Type B pancreatic cell (in vitro differentiated cells): Measurements from ENCODE around the gene OR1F1. TPM values are rescaled to one million over a fixed set of nuclear protein-coding genes. Genes with fewer than 3 reads are reported as not detected.
A peak's percentile ranks its signal among the peaks of the same experiment; 100 is the strongest.
"Not testable (repeated sequence)": the region's sequence is repeated elsewhere in the genome, so short reads cannot be mapped to it uniquely, and the experiment has no call there.

Experiments
- DNase-seq: peaks from one replicate; pipeline ENCODE4 v3.0.0; 2021; ENCODE audit warnings: mixed read lengths; ENCODE audit not compliant: unreplicated experiment; ENCODE audit errors: extremely low spot score
- H3K27ac Mint-ChIP-seq: 2 replicates; pipeline ENCODE4 v1.8.0; 2021; ENCODE audit warnings: mild to moderate bottlenecking, mixed read lengths
- H3K27me3 Mint-ChIP-seq: 2 replicates; pipeline ENCODE4 v1.8.0; 2021; ENCODE audit warnings: mixed read lengths
- H3K36me3 Mint-ChIP-seq: 2 replicates; pipeline ENCODE4 v1.8.0; 2021; ENCODE audit warnings: mixed read lengths
- H3K4me1 Mint-ChIP-seq: one replicate; pipeline ENCODE4 v1.8.0; 2021; ENCODE audit warnings: mixed read lengths; ENCODE audit not compliant: unreplicated experiment
- H3K4me3 Mint-ChIP-seq: 2 replicates; pipeline ENCODE4 v1.8.0; 2021; ENCODE audit warnings: mild to moderate bottlenecking, mixed read lengths
- H3K9me3 Mint-ChIP-seq: 2 replicates; pipeline ENCODE4 v1.8.0; 2021; ENCODE audit warnings: mixed read lengths
- long read RNA-seq: library from polyadenylated mRNA; unstranded; transcript quantifications from one replicate; pipeline ENCODE4 v2.0.0, GENCODE V29; 2020
- total RNA-seq: library from RNA; stranded (reverse); gene quantifications from 2 replicates; pipeline ENCODE4 v1.2.1, GENCODE V29; 2021; ENCODE audit warnings: low replicate concordance
- TF ChIP-seq, protein P1 (sequence below): fragments of 200-600 bp; sonication (generic); conservative IDR thresholded peaks from 2 replicates; pipeline ENCODE4 v1.5.0; 2021; ENCODE audit warnings: antibody characterized with exemption, mild to moderate bottlenecking

OR1F1 gene
- total RNA-seq = 0.34 TPM in 1 of 2 replicates, not detected in the other
- long read RNA-seq = 0 reads

DNA sequence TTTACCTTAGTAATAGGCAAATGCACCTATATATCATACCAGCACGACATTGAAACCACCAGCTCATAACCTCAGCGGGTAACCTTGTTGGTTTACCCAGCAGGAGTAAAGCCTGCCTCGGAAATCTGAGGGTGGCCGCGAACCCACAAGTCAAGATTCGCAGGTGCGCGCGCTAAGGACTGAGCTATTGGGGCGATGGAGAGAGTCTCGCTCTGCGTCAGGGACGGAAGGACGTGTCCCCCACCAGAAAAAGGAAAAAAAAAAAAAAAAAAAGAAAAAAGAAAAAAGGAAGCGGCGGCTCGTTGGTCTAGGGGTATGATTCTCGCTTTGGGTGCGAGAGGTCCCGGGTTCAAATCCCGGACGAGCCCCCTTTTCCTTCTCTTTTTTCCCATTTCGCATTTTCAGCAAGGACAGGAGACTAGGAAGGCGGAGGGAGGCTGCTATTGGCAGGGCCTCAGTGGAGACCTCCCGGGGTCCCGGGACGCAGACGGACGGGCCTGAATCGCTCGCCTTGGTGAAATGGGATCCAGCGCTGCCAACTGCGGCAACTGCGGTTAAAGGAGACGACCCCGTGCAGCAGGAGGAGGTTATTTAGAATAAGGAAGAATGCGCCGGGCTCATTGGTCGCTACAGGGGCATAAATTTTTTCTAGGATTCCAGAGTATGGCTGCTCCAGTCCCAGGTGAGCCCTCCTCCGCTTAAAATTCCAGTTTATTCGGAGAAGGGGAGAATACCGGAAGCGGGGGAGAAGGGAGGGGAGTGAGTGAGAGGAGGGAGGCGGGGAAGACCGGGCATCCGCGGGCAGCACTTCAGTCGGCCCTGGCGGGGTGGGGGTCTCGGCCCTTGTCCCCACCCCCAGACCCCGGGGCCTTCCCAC lies at the start of gene OR1F1:
Gene OR1F1, plus strand, starts transcription at position 407 of the 877 bp plus-strand sequence.
- H3K27ac Mint-ChIP-seq = peak within 1 kb of the TSS; percentile 79
- DNase-seq = no peak
- no peaks in the 10 kb centered on the region for H3K36me3 Mint-ChIP-seq
- H3K4me3 Mint-ChIP-seq = peak within 1 kb of the TSS; percentile 94
- H3K4me1 Mint-ChIP-seq = peaks cover 27% of the 10 kb centered on the region
- H3K9me3 Mint-ChIP-seq = no peaks in the 10 kb centered on the region
- TF ChIP-seq, protein P1, sequence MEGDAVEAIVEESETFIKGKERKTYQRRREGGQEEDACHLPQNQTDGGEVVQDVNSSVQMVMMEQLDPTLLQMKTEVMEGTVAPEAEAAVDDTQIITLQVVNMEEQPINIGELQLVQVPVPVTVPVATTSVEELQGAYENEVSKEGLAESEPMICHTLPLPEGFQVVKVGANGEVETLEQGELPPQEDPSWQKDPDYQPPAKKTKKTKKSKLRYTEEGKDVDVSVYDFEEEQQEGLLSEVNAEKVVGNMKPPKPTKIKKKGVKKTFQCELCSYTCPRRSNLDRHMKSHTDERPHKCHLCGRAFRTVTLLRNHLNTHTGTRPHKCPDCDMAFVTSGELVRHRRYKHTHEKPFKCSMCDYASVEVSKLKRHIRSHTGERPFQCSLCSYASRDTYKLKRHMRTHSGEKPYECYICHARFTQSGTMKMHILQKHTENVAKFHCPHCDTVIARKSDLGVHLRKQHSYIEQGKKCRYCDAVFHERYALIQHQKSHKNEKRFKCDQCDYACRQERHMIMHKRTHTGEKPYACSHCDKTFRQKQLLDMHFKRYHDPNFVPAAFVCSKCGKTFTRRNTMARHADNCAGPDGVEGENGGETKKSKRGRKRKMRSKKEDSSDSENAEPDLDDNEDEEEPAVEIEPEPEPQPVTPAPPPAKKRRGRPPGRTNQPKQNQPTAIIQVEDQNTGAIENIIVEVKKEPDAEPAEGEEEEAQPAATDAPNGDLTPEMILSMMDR = no peak
- peaks cover 91% of the 10 kb centered on the region for H3K27me3 Mint-ChIP-seq

GRCh38 chr16:3138342-3138741 lies 49.7 kb upstream of the OR1F1 start:
- Mint-ChIP-seq H3K27me3 (no peaks in the 10 kb centered on the region), H3K27ac (no peak overlapping the region), H3K9me3 (no peaks in the 10 kb centered on the region), H3K4me1 (peaks cover 9% of the 10 kb centered on the region), H3K36me3 (peaks cover 6% of the 10 kb centered on the region), H3K4me3 (no peak overlapping the region)
- TF ChIP-seq, protein P1 = no peak
- no peak for DNase-seq

DNA sequence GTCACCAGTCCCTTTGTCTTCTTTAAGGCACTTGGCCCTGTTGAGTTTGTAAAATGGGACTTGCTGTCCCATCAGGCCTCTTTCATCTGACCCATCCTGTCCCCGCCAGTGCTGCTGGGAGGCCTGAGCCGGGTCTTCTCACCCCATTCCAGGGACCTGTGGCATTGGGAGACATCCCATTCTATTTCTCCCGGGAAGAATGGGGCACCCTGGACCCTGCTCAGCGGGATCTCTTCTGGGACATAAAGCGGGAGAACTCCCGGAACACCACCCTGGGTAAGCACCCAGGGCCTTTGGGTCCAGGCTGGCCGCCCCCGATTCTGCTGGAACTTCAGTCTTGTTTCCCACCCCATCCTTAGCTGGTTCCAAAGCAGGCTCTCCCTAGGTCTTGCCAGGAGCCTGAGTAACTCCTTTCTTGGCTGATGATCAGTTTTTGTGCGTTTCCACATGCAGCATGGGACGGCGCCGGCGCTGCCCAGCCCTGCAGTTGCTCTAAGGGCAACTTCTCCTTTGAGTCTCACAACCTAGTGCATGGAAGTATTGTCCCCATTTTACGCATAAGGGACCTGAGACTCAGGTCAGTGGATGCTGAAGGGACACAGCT lies 49.1 kb upstream of the OR1F1 start:
- Mint-ChIP-seq H3K27me3 (no peaks in the 10 kb centered on the region), H3K9me3 (no peaks in the 10 kb centered on the region), H3K4me1 (peaks cover 6% of the 10 kb centered on the region), H3K36me3 (peaks cover 6% of the 10 kb centered on the region), H3K4me3 (peak overlapping the region; percentile 53), H3K27ac (peak overlapping the region; percentile 50)
- DNase-seq = no peak
- TF ChIP-seq, protein P1 = no peak

GRCh38 chr16:3139561-3139960 lies 48.4 kb upstream of the OR1F1 start:
- H3K27ac Mint-ChIP-seq = peak overlapping the region; percentile 50
- not testable (repeated sequence) for H3K4me3 Mint-ChIP-seq, DNase-seq, H3K4me1 Mint-ChIP-seq, H3K36me3 Mint-ChIP-seq, H3K9me3 Mint-ChIP-seq, H3K27me3 Mint-ChIP-seq

DNA sequence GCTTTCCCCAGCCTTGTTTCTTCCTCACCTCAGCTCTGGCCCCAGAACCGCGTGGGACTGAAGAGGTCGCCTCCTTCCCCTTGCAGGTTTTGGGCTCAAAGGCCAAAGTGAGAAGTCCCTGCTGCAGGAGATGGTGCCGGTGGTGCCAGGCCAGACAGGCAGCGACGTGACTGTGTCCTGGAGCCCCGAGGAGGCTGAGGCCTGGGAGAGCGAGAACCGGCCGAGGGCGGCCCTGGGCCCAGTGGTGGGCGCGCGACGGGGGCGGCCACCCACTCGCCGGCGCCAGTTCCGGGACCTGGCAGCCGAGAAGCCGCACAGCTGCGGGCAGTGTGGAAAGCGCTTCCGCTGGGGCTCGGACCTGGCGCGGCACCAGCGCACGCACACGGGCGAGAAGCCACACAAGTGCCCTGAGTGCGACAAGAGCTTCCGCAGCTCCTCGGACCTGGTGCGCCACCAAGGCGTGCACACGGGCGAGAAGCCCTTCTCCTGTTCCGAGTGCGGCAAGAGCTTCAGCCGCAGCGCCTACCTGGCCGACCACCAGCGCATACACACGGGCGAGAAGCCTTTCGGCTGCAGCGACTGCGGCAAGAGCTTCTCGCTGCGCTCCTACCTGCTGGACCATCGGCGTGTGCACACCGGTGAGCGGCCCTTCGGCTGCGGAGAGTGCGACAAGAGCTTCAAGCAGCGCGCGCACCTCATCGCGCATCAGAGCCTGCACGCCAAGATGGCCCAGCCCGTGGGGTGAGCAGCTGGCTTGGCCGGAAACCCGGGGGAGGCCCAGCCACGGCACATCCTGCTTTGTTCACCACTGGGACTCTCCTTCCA lies 47.2 kb upstream of the OR1F1 start:
- no peak for DNase-seq
- no peak overlapping the region for H3K4me3 Mint-ChIP-seq
- no peak overlapping the region for H3K27ac Mint-ChIP-seq
- peaks cover 6% of the 10 kb centered on the region for H3K36me3 Mint-ChIP-seq
- peaks cover 4% of the 10 kb centered on the region for H3K4me1 Mint-ChIP-seq
- TF ChIP-seq, protein P1 = no peak
- no peaks in the 10 kb centered on the region for H3K9me3 Mint-ChIP-seq
- H3K27me3 Mint-ChIP-seq = no peaks in the 10 kb centered on the region
